GM19395 (cell line): ENCODE results near the gene EGLN2.
"Not testable (repeated sequence)": the region's sequence is repeated elsewhere in the genome, so short reads cannot be mapped to it uniquely, and the experiment has no call there.

Experiments used
- ATAC-seq: cut with Tn5 transposase; IDR thresholded peaks from one replicate; pipeline ENCODE4 v1.9.1; 2021; ENCODE audit warnings: mild to moderate bottlenecking, moderate library complexity; ENCODE audit not compliant: unreplicated experiment

Gene EGLN2

DNA sequence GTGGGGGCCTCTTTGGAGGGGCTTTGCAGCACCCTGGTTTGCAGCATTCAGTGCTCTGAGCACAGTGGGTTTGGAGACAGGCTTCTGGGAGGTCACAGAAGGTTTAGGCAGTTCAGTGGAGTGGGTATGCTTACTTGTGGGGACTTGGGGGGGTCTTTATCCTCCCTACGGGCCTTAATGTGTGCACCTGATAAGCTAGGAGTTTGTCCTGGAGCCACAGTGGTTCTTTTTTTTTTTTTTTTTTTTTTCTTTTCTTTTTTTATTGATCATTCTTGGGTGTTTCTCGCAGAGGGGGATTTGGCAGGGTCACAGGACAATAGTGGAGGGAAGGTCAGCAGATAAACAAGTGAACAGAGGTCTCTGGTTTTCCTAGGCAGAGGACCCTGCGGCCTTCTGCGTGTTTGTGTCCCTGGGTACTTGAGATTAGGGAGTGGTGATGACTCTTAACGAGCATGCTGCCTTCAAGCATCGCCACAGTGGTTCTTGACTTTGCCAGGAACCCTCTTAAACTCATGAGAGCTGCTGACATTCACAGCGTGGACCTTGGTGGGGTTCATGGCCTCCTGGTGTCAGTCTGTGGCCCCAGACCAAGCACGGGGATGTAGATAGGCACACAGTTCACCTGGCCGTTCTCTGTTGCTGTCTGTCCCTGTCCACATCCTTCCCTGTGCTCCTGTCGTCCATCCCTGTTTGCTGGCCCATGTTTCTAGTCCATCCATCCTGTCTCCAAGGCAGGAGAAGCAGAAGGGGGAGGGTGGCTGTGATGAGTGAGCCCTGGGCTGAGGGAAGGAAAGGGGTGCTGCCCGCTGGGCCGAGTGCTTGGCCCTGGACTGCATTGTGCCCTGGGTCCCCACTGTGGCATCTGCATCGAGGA, 2.7 kb downstream of the EGLN2 start:
- ATAC-seq = no peak

DNA sequence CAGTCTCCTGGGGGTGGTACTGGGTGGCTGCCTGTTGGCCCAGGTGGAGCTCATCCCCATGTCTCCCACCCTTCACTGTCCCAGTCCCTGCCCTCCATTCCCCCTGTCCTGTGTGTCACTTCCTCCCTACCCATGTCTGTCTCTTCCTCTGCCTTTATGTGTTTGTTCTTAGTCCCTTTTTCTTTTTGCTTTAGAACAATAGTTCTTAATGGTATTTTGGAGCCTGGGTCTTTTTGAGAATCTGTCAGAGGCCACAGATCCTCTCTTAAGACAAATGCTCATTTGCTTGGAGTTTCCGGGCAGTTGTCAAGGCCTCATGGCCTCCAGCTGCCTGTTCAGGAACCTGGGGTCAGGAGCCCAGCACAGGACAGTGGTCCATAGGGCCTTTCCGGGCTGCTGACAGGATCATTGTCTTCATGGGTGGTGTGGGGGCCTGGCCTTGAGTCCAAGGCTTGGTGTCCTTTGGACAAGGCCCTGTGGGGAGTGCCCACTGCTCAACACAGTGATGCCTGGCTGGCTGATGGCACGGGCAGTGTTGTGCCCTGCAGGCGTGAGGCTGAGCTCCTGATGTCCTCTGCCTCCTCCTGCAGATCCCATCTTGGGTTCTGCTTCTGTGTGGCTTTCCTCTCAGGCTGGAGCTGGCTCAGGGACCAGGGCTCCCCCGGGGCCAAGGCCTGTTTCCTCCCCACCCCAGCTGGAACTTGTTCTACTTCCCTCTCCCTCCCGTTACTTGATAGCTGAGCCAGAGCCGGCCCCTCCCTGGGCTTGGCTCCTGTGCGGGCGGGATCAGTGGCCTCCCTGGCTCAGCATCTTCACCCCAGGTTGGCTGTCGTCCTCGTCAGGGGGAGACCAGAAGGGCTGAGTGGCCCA, 3.5 kb downstream of the EGLN2 start:
- no peak for ATAC-seq

- no peak for ATAC-seq
Measured at GRCh38 chr19:40803170-40803856, 4.3 kb downstream of the EGLN2 start.

- ATAC-seq = no peak
Measured at GRCh38 chr19:40803857-40804782, 5.1 kb downstream of the EGLN2 start.

DNA sequence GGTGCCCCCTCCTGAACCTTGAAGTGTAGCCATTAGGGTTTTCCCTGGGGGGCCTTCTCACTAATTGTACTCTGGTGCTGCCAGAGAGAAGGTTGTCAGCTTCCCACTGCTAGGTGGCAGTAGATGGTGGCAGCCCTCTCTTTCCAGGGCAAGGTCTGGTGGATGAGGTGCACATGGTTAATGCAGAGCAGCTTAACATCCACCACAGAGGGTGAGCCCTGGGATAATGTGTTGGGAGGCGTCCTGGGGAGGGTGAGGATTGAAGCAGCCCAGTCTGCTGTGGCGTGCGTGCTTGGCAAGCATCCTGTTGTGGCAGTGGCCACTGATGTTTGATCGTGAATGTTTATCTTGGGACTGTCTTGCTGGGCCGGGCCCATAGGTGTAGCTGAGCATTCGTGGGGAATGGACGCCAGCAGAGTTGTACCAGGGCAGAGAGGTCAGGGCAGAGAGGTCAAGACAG, 5.8 kb downstream of the EGLN2 start:
- no peak for ATAC-seq

- no peak for ATAC-seq
Measured at GRCh38 chr19:40805258-40805868, 6.4 kb downstream of the EGLN2 start.

DNA sequence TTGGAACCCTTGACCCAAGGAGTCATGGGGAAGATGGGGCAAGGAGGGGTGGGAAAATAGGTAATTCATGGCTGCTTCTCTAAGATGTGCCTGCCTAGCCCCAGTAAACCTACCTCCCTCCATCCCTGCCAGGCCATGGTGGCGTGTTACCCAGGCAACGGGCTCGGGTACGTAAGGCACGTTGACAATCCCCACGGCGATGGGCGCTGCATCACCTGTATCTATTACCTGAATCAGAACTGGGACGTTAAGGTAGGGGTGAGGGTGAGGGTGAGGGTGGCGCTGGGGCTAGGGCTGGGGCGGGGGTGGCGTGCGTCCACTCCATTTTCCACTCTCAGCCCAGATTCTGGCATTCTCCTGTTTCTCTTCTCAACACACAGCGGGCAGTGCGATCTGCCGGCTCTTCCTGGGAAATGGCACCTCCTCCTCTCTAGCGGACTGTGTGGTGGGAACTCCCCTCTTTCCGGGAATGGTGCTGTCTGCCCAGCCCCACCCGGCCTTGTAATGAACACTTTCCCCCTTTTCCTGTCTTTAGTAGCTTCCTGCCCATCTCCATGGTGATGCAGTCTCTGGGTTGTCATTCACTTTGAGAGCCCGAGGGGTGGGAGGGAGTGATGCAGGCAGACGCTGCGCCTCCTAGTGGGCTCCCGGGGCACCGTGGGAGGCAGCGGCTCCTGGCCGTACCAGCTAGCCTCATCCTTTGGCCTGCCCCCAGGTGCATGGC, 7.6 kb downstream of the EGLN2 start:
- no peak for ATAC-seq

GRCh38 chr19:40807147-40808020, 8.4 kb downstream of the EGLN2 start:
- no peak for ATAC-seq

GRCh38 chr19:40808021-40808325, 9.0 kb downstream of the EGLN2 start:
- no peak for ATAC-seq

DNA sequence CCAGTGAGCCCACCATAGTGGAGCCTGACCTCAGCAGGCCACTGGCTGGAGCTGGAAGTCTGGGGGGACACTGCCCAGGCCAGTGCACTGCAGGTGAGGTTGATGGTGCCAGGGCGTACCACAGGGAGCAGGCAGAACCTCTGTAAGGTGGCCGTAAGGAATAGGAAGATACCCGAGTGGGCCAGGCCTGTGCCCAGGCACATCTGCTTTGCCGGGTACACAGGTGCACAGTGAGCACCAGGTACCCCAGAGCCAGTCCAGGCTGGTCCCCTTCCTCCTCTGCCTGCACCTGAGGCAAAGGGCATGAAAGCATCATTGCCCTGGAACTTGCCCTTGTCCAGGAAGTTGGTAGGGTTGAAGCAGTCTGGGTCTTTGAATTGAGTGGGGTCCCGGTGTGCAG, 9.5 kb downstream of the EGLN2 start:
- no peak for ATAC-seq

- no peak for ATAC-seq
Measured at GRCh38 chr19:40809358-40810086, 10.5 kb downstream of the EGLN2 start.

GRCh38 chr19:40810160-40810559, 11.2 kb downstream of the EGLN2 start:
- no peak for ATAC-seq

- ATAC-seq = peak; percentile 73
Measured at GRCh38 chr19:40810649-40811408, 11.8 kb downstream of the EGLN2 start.

- ATAC-seq = no peak
Measured at GRCh38 chr19:40811478-40812341, 12.7 kb downstream of the EGLN2 start.

- ATAC-seq = not testable (repeated sequence)
Measured at GRCh38 chr19:40812571-40812970, 13.6 kb downstream of the EGLN2 start.

GRCh38 chr19:40813182-40813581, 14.2 kb downstream of the EGLN2 start:
- ATAC-seq = no peak
